Activated T-cell treated with anti-CD3 and anti-CD28 coated beads for 1 hour (primary cell): ENCODE measurements around the gene NCK2.
A peak's percentile ranks its signal among the peaks of the same experiment; 100 is the strongest.

ENCODE experiments used
- DNase-seq: peaks from one replicate; pipeline ENCODE4 v3.0.0-alpha.2; 2020; ENCODE audit warnings: low read depth

NCK2 gene

DNA sequence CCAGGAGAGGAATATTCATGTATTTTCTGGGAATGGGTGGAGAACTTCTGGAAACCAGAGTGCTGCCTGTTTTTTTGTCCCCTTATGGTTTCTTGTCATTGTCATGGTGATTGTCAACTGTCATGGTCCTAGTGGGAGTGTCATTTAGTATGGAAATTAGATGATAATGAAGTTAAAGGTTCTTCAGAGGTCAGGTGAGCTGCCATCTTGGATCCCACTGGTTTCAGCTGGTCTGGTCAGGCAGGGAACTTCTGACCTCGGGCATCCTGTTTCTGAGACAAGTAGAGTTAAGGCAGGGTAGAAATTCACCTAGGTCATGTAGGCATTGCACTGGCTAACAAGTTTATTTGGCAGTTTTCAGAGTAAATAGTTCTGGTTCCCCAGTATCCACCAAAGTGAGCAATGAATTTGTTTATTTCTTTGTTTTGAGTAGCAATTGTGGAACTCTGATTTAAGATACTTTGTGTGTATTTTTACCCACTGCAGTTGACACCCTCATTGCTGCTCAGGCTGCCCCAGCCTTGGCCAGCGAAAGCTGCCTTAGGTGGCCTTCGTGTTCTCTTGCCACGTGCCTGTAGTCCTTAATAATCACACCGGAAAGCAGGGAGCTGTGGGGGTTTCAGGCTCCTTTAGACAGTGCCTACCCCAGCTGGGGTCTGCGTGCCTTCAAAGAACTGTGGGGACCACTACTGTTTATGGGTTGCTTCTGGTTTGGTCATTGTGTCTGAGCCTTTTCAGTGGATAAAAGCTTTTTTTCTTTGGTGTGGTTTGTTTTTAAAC lies 48.7 kb downstream of the NCK2 start:
- no peak for DNase-seq

GRCh38 chr2:105794926-105795574 lies 50.3 kb downstream of the NCK2 start:
- DNase-seq = no peak

- no peak for DNase-seq
Observed at GRCh38 chr2:105795575-105795934, 50.8 kb downstream of the NCK2 start.

GRCh38 chr2:105796131-105796638 lies 51.5 kb downstream of the NCK2 start:
- no peak for DNase-seq

- no peak for DNase-seq
Observed at GRCh38 chr2:105796791-105797190, 52.1 kb downstream of the NCK2 start.

DNA sequence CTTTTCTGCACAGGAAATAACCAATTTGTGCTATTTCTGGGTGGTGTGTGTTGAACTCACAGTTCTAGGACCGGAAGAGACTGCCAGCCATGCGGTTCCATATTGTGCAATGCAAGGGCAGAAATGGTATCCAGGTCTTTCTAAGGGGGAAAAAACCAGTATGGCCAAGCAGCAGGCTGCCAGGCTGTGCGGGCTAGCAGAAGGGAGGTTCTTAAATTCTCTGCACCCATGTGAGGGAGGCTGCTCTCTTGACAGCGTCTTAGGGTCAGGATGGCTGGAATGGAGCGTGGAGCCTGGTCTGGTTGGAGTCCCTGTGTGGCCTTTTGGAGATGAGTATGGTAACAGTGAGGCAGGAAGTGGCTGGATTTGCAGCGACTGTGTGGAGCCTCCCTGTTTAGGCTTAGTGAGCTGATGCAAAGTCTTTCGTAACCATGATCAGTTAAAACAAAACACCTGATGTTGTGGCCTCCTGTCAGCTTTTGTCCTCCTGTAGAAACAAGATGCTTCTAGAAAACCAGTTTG lies 52.6 kb downstream of the NCK2 start:
- DNase-seq = no peak

- no peak for DNase-seq
Observed at GRCh38 chr2:105798595-105798994, 53.9 kb downstream of the NCK2 start.

GRCh38 chr2:105800036-105800713 lies 55.5 kb downstream of the NCK2 start:
- DNase-seq = no peak

DNA sequence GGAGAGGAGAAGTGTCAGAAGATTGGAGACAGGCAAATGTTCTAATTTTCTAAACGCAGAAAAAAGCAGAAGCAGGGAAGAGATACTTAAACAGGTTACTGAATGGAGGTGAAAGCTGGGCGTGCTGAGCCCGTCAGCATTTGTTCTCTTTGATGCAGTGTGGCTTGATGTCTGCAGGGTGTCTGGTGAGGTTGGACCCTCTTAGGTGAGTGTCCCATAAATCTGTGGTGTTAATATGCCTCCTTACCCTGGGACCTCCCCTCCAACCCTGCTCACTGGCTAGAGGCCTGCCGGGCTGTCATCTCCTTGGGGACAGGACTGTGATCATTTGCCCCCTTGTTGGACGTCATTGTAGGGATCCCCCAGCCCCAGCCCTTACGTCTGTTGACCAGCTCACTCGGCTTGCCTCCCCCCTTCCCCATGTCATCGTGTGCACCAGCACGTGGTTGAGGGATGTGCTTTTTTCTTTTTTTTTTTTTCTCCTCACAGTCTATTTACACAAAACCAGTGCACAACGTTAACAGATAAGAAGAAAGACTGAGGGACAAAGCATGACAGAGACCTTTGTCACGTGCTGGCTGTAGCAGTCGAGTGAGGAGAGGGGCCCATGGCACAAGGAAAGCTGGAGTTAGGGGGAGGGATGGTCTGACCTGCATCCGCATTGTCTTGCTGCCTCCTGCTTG lies 56.4 kb downstream of the NCK2 start:
- no peak for DNase-seq

GRCh38 chr2:105801961-105802360 lies 57.2 kb downstream of the NCK2 start:
- no peak for DNase-seq

GRCh38 chr2:105802587-105802986 lies 57.9 kb downstream of the NCK2 start:
- DNase-seq = peak; percentile 40

DNA sequence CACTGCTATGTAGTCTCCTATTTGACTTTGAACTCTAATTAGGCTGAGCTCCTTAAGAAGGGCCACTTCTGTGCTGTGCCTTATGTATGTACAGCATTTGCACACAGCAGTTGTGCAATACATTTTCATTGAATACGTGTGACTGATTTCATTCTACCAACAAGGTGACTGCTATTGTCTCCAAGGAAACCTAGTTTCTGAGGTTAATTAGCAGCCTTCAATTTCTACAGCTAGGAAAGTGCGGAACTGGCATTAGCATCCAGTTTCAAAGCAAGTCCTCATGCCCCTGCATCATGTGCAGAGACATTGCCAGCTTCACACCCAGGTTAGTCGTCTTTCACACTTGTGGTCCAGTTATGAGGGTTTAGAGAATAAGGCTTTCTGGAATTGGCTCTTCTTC lies 58.6 kb downstream of the NCK2 start:
- DNase-seq = no peak

- DNase-seq = no peak
Observed at GRCh38 chr2:105803773-105804172, 59.1 kb downstream of the NCK2 start.

DNA sequence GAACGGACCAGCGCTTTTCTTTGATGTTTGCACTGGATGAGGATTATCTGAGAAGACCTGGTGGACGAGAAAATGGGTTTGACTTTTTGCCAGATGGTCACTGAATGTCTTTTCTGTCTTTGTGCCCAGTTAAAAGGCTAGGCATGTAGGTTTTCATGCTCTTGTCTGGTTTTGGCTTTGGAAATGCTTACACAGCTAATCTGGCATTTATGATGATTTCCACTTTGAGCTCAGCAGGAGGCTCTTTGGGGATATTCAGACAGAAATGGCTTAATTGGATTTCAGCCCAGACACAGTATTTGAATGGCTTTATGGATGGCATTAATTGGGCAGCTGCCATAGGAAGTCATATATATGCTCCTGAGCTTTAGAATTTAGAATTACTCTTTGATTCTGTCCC lies 59.6 kb downstream of the NCK2 start:
- DNase-seq = no peak

DNA sequence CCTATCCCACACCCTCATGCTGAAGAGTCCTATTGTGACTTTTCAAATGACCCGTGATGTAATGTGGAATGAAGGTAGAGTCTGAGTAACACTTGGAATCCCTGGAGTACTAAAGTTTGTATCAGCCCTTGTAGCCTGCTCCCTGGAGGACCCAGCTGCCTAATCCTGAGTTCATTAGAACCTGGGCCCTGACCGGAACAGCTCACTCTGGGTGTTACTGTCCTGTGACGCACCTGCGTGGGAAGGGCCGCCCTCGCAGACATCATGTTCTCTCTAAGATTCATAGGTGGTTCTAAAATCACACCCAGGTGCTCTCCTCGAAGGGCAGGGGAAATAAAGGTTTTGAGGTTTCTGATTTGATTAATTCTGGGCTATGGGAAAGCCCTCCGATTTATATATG lies 62.3 kb downstream of the NCK2 start:
- DNase-seq = no peak

DNA sequence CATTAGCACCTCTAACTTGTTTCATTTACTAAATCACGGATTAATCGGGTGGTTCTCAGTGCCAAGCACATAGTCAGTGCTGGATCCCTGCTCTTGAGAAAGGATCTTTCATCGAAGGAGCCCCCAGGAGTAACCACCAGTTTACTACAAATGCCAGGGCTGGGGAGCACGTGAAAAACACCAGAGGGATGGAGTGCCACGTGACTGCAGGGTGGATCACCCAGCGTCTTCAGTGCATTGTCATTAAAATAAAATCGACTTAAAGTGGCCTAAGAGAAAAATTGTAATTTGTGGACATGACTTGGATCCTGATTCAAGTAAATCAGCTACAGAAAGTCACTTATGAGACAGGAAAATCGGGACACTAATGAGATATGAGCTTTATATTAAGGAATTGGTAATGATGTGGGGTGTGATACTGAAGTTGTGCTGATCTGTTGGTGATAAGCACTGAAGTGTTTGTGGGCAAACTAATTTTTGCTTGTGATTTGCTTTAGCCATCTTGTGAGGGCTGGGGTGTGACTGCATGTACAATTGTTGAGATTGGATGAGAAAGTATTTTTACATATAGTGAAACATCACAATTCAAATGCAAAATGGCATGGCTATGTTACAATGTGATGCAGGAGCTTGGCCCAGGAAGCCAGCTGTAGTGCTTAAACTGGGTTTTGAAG lies 63.8 kb downstream of the NCK2 start:
- DNase-seq = no peak

- no peak for DNase-seq
Observed at GRCh38 chr2:105809097-105809473, 64.4 kb downstream of the NCK2 start.

GRCh38 chr2:105809723-105810122 lies 65.0 kb downstream of the NCK2 start:
- DNase-seq = no peak

DNA sequence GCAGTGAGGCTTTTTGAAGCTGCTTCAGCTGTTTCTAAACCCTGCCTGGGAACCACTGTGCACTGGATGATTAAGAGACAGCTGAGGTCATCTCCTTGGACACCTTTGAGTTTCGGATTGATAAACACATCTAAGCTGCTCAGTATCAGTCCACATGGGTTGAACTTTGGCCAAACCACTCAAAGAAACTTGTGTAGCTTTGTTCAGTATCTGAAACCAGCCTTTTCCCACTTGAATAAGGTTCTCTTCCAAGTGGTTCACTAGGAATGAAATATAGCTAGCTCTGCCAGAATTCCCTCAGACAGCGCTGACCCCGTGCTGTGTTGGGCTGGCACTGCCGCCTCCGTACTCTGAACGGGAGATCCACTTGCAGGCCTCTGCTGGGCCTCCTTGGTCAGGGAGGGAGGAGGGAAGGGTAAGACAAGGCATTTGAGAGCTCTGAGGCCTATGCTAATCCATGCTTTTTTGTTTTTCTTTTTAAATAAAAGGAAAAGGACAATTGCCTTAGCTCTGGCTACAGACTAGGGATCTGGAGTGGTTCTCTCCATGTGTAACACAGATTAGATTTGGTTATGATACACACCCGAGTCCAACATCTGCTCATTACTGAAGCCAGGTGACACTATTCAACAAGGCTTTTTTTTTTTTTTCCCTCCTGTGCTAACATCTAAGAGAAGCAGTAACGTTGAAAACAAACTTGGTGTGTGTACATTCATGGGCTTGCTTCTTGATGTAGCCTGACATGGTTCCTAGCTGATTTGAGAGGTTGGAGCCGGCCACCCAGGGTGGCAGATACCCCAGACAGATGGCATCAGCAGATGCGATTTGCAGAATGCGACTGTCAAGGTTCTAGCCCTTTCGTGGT lies 67.7 kb downstream of the NCK2 start:
- DNase-seq = no peak

DNA sequence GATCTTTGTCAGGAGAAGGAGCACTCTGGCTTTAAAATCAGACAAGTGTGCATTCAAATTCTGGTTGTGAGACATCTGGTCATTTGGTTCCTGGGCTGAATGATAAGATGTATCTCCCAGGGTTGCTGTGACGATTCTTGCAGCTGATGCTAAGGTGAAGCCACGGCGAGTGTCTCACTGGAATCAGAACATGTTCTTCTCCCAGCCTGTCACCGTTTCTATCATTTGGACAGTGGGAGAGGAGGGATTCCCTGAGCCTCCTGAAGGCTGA lies 68.3 kb downstream of the NCK2 start:
- DNase-seq = no peak

- DNase-seq = no peak
Observed at GRCh38 chr2:105813405-105813804, 68.7 kb downstream of the NCK2 start.
